HG03460 (cell line): Measurements from ENCODE around the gene EYA2.

Experiments used
- ATAC-seq: cut with Tn5 transposase; IDR thresholded peaks from one replicate; pipeline ENCODE4 v1.9.1; 2021; ENCODE audit not compliant: unreplicated experiment

Gene EYA2

GRCh38 chr20:46999801-47000465 lies 105.3 kb downstream of the EYA2 start:
- no peak for ATAC-seq

DNA sequence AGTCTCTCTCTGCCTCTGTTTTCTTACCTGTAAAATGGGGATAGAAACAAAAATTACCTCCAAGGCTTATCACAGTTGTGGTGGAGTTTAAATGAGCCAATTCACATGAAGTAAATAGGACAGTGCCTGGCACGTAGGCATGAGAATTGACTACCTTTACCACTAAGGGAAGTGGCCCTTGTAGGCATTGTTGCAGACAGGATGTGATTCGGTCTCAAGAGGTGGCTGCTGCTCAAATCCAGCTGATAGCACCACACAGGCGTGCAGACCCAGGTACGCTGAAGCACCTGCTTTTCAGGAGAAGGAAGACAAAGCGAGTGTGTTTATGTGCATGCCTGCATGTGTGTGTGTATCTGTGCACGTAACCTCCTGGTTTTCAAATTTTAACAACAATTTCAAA lies 108.6 kb downstream of the EYA2 start:
- ATAC-seq, result no peak

DNA sequence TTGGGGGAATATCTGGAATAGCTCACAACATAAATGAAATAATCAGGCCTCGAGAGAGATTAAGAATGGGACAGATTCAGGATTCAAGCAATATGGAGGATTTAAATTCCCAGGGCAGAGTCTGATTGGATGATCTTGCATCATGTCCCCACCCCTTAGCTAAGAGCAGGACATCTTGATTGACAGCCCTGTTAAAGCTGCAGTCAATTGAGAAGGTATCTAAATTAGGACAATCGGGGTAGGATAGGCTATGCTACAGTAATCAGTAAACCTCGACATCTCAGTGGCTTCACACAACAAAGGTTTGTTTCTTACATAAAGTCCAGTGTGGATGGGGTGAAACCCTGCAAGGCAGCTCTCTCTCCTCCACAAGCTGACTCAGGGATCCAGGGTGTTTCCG lies 109.5 kb downstream of the EYA2 start:
- no peak for ATAC-seq

DNA sequence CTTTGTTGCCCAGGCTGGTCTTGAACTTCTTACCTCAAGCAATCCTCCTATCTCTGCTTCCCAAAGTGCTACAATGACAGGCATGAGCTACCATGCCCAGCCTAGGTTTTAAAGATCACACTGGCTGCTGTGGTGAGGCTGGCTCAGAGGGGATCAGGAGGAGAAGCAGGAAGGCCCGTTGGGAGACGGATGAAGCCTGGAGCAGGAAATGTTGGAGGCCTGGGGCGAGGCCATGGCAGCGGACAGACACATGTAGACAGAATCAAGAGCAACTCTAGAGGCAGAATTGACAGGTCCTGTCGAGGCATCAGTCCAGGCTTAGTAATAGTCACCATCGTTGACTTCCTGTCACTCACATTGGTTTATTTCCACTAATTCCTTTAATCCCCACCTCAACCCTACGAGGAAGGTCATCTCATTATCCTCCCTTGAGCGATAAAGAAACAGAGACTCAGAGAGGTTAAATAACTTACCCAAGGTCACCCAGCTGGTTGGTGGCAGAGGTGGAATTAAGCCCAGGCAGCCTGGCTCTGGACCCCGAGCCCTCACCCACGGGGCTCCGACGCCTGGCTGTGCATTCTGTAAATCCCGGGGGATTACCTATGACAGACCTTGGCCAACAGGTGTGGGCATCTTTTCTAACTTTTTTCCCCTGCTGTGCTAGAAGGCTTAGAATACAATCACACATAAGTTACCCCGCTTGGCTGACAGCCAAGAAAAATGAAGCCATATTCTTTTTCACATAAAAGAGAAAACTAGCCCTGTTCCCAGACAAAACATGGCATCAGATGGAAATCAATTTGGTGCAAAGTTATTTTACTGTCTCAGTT lies 113.4 kb downstream of the EYA2 start:
- ATAC-seq, result no peak

GRCh38 chr20:47008842-47009518 lies 114.3 kb downstream of the EYA2 start:
- ATAC-seq, result no peak

DNA sequence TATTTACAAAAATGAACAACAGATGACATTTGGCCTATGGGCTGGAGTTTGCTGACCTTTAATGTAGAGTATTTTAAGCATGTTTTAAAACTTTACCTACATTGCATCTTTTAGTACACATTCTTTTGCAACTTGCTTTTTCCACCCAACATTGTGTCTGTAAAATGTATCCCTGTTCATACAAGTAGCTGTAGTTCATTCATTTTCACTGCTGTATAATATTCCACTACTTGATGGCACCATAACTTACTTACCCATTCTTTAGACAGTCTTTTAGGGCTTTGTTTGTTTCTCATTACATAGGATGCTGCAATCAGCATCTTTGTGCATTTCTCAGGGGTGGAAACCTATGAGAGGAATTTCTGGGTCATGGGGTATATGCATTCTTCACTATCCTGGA lies 115.1 kb downstream of the EYA2 start:
- no peak for ATAC-seq

DNA sequence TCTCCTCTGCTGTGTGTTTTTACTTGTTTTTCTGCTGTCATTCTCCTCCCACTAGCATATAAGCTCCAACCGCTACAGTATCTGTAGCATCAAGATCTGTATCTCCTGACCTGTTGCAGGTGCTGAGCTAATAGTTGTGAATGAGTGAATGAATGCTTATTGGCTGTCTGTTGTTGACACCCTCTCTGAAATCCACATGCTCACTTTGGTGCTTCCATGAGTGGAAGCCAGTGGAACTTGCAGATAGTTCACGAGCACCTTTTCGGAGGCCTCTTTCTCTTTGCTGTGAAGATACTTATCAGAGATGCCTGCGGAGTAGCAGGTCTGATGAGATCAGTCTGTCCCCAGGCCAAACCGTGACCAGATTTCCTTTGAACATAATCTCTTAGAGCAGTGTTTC lies 117.3 kb downstream of the EYA2 start:
- no peak for ATAC-seq

- ATAC-seq, result no peak
Observed at GRCh38 chr20:47013606-47014005, 119.0 kb downstream of the EYA2 start.

GRCh38 chr20:47016068-47016664 lies 121.5 kb downstream of the EYA2 start:
- no peak for ATAC-seq

DNA sequence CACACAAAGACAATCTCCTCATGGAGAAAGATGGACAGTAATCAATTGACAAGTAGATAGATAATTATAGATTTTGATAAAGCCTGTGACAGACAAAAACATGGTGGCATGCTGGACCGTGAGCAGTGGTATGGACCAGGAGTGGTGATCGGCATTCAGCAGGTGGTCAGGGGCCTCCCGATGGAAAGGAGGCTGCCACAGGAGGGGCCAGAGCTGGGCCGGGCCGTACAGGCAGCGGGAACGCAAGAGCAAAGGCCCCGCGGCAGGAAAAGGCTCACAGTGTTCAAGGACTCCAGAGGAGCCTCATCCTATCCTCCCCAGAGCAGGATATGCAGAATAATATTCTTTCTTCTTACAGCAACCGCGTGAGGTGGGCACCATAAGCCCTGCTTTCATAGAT lies 123.7 kb downstream of the EYA2 start:
- no peak for ATAC-seq

GRCh38 chr20:47019121-47019824 lies 124.6 kb downstream of the EYA2 start:
- ATAC-seq, result no peak

- no peak for ATAC-seq
Observed at GRCh38 chr20:47020231-47020630, 125.6 kb downstream of the EYA2 start.

DNA sequence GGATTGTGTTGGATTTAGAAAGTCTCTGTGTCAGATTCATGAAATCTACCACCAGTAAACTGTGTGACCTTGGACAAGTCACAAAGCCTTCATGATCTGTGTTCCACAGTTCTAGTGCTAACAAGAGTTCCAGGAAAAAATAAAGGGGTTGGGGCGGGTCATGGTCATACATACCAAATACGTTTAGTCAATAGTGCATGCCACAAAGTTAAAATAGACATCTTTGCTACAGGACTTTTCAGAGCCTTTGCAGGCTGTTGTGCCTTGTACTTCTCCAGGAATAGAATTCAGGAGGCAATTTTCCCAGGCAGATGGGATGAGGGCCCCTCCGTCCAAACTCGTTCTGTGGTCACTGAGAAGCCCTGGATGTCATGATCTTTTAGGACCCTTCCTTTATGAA lies 127.2 kb downstream of the EYA2 start:
- no peak for ATAC-seq

DNA sequence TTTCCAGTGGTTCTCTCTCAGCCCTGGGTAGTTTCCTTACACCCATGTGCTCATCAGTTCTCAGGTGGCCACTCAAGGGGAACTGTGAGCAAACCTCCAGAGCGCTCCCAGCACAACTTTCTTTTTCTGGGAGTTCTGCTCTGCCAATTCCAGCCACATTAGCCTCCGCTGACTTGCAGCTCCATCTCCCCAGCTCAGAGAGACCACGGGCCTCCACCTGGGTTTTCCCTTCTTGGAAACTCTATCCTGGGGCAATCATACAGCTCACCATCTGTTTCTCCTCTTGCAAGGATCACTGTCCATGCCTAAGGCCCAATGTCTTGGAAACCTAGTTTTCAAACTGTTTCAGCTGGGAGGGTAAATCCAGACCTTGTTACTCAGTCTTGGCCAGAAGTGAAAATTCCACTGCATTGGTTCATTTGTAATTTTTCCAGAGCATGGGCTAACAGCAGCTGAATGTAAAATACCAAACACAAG lies 129.9 kb downstream of the EYA2 start:
- no peak for ATAC-seq

GRCh38 chr20:47027042-47027441 lies 132.4 kb downstream of the EYA2 start:
- ATAC-seq, result no peak

DNA sequence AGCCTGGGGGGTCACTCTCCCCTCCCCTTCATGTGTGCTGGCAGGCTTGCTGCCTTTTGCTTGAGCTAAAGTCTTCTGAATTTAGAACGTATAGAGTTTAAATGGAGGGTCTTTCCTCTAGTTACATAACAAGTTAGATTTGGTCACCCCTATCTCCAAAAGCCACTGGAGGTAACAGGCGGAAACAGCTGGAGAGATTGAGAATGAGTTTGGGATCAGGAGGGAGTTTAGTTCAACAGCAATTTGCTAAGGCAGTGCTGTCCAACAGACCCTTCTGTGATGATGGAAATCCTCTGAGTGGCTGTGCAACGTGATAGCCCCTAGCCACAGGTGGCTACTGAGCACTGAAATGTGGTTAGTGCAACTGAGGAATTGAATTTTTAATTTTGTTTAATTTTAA lies 132.8 kb downstream of the EYA2 start:
- no peak for ATAC-seq

DNA sequence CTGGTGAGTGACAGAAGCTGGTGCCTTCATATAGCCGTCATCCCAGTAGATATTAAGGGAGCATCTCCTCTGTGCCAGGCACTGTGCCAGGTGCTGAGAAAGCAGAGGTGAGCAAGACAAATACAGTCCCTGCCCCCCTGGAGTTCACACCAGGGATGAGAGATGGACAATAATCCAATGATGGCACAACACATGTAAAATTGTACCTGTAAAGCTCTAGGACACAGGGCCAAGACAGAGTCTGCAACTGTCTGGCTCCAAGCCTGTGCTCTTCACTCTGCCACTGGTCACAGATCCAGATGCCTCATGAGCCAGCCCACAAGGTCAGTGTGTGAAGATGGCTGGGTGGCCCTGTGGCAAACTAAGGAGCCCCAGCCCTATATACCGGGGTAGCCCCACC lies 133.8 kb downstream of the EYA2 start:
- no peak for ATAC-seq

DNA sequence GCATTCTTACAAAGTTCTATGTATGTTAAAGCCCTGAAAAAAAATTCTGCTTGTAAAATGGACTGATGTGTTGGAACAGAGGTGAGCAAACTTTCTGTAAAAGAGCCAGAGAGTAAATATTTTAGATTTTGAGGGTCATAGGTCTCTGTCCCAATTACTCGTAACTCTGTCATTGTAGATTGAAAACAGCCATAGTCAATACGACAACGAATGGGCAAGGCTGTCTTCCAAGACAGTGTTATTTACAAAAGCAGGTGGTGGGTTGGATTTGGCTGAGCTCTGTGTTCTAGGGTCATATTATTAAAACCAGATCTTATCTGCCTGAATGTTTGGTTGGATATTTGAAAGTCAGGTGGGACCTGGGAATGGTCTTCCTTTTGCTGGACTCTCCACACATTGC lies 135.2 kb downstream of the EYA2 start:
- no peak for ATAC-seq

- ATAC-seq, result no peak
Observed at GRCh38 chr20:47030271-47030810, 135.7 kb downstream of the EYA2 start.

GRCh38 chr20:47031004-47031403 lies 136.4 kb downstream of the EYA2 start:
- ATAC-seq, result no peak

DNA sequence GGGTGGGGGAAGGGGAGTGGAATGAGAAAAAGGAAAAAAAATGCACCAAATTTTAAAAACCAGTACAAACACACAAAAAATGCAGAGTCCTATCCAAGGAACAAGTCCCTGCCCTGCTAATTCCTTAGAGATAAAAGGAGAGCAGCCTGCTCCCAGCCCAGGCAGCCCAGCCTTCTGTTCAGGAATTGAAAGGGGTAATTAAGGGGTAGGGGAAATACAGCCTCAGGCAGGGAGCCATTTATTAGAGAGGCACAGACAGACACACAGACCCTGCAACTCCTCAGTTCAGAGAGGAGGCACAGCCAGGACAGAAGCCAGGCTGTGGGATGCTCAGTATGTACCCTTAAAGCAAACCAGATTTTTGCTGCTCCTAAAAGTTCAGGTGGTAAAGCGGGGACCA lies 137.2 kb downstream of the EYA2 start:
- ATAC-seq, result no peak
